Measurements from ENCODE around the gene XRCC3.
"Not testable (repeated sequence)": the region's sequence is repeated elsewhere in the genome, so short reads cannot be mapped to it uniquely, and the experiment has no call there.

Gene XRCC3

DNA sequence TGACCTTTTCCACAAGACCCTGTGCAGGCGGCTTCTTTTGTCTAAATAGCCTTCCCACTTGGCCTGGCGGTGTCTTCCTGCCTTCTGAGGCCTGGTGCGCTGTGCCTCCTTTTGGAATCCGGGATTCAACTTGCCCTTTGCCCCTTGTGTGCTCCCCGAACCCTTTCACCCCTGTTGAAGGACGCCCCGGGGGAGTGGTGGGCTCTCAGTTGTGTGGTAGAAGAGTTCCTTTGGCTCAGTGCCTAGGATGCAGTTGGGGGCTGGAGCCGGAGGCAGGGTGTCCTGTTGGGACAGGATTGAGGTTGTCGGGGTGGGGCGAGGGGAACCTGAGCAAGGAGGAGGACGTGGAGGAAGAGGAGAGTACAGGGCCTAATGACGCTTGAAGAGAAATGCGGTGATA is 51.7 kb downstream of the XRCC3 start:
- DNase-seq (ENCODE audit: low spot score): no peak

DNA sequence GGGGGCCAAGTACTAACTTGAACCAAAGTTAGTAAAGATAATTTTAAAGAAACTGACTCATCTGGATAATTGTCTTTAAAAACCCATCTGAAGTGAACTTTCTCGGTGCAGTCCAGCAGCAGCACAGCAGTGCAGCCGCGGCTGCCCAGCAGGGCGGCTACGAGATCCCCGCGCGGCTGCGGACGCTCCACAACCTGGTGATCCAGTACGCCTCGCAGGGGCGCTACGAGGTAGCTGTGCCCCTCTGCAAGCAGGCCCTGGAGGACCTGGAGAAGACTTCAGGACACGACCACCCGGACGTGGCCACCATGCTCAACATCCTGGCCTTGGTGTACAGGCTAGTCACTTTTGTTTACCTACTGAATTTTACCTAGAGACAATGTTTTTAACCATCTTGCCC is 52.7 kb downstream of the XRCC3 start:
- DNase-seq (ENCODE audit: low spot score): no peak

DNA sequence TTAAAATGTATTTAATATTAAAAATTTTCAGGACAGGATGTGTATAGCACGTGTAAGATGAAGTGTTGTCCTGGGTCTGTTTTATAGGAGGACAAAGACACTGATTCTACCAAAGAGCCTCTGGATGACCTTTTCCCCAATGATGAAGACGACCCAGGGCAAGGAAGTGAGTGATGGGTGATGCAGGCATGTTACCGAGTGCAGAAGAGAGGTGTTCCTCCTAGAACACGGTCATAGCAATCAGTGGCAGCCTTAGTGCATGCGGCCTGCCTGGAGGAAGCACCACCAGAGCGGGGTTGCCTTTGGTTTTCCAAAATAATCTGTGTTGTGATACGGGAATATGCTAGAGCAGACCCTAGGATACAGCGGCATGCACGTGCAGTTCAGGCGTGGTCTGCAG is 53.2 kb downstream of the XRCC3 start:
- DNase-seq (ENCODE audit: low spot score): no peak

- no peak for DNase-seq (ENCODE audit: low spot score)
Measured at GRCh38 chr14:103659631-103660030, 55.6 kb downstream of the XRCC3 start.

DNA sequence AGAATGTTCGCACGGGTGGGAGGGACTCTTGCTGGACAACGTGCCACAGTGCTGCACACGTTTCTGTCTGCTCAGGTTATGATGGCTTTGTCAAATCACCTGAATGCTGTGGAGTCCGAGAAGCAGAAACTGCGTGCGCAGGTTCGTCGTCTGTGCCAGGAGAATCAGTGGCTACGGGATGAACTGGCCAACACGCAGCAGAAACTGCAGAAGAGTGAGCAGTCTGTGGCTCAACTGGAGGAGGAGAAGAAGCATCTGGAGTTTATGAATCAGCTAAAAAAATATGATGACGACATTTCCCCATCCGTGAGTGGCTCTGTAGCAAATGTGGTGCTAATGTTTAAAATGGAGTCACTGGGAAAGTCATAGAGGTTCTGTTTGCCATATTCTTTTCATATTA is 57.8 kb downstream of the XRCC3 start:
- DNase-seq (ENCODE audit: low spot score): no peak

DNA sequence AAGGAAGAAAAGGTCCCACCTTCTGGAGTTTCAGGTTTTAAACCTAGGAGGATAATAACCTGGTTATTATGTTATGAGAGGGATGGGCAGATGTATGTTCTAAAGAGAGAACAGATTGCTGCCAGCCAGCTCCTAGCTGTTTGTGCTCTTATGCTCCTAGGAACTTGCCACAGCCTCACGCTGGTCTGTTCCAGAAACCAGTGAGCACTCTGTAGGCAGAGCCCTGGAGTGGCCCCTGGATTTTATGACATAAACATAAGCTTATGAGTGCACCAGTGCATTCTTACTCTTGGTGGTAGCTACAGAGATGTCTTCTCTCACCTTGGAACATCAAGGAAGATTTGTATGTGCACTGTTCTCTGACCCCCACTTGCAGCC is 58.5 kb downstream of the XRCC3 start:
- DNase-seq (ENCODE audit: low spot score): no peak

GRCh38 chr14:103656031-103656755 is 59.1 kb downstream of the XRCC3 start:
- no peak for DNase-seq (ENCODE audit: low spot score)

DNA sequence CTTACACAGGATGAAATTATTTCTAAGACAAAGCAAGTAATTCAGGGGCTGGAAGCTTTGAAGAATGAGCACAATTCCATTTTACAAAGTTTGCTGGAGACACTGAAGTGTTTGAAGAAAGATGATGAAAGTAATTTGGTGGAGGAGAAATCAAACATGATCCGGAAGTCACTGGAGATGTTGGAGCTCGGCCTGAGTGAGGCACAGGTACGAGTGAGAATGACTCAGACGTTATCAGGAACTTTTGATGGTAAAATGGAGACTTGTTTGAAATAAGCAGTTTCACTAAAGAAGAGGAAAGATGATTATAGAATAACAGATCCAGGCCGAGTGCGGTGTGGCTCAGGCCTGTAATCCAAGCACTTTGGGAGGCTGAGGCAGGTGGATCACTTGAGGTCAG is 60.6 kb downstream of the XRCC3 start:
- no peak for DNase-seq (ENCODE audit: low spot score)

- DNase-seq (ENCODE audit: low spot score): no peak
Measured at GRCh38 chr14:103653805-103654204, 61.4 kb downstream of the XRCC3 start.

DNA sequence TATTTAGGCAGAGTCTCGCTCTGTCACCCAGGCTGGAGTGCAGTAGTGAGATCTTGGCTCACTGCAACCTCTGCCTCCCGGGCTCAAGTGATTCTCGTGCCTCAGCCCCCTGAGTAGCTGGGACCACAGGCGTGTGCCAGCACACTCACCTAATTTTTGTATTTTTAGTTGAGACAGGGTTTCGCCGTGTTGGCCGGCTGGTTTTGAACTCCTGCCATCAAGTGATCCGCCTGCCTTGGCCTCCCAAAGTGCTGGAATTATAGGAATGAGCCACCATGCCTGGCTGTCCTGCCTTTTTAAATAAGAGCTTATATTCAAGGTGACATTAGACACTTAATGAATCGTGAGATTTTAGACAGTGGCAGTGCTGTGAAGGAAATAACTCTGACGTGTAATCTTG is 61.9 kb downstream of the XRCC3 start:
- not testable (repeated sequence) for DNase-seq (ENCODE audit: low spot score)

GRCh38 chr14:103652806-103653205 is 62.4 kb downstream of the XRCC3 start:
- no peak for DNase-seq (ENCODE audit: low spot score)

- DNase-seq (ENCODE audit: low spot score): no peak
Measured at GRCh38 chr14:103651585-103651984, 63.7 kb downstream of the XRCC3 start.

DNA sequence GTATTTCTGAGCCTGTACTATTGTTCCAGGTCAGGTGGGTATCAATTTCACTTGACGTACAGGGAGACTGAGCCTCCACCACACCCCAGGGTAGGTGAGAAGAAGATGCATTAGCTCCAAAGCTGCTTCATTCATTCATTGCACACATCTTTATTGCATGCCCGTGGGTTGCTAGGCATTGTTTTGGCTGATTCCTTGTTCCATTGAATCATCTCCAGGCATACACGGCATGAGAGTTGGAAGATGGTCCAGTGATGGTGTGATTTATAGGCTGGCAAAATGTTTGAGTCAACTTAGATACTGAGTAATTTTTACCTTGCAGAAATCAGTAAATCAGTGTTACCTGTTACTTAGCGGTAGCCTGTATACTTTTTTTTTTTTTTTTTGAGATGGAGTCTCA is 65.0 kb downstream of the XRCC3 start:
- DNase-seq (ENCODE audit: low spot score): no peak

GRCh38 chr14:103649001-103649400 is 66.2 kb downstream of the XRCC3 start:
- no peak for DNase-seq (ENCODE audit: low spot score)
